ENCODE measurements around the gene RYR2. TPM values are rescaled to one million over a fixed set of nuclear protein-coding genes. Genes with fewer than 3 reads are reported as not detected.

Gene RYR2
- polyA plus RNA-seq, 1 of the 3 experiments (the other 2 are of a cell fraction): under 0.01 TPM

DNA sequence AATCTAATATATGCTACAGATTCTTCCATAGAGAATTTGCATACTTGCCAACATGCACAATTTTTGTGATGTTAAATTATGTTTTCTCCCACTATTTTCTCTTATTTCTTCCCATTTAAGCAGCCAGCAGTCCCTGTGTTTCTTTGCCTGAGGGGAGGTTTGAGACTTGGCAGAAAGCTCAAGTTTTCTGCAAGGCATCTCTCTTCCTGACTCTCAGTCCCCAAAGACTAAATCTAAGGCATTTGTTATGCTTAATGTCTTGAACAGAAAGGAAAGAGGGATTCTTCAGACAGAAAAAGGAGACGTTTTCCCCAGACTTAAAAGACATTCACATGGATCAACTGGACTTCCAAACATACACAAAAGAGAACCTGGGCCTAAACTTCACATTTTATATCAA, 354.4 kb downstream of the RYR2 start:
- no peaks in the 10 kb centered on the region for H3K79me2 ChIP-seq (ENCODE audit: insufficient read depth)
- no peaks in the 10 kb centered on the region for H3K9me2 ChIP-seq
- no peaks in the 10 kb centered on the region for H4K20me1 ChIP-seq (ENCODE audit: insufficient read depth)
- no peaks in the 10 kb centered on the region for H3F3A ChIP-seq (replicated peaks; ENCODE audit: insufficient read depth)
- CTCF ChIA-PET: interaction anchor here (0.6 to 1.1 kb wide), 2 partner anchors 9 to 425 kb away, joined by 3 read pairs; no protein-coding TSS in a partner anchor
- H3K9me3 ChIP-seq: no peaks in the 10 kb centered on the region
- no peaks in the 10 kb centered on the region; a peak in 1 of 4 replicates for H3K4me1 ChIP-seq (ENCODE audit: control insufficient read depth in 1 of 2, insufficient read depth in 2 of 2, low read depth in 1 of 2, low read length in 1 of 2)
- no peak overlapping the region for H2AFZ ChIP-seq (ENCODE audit: low read depth)
- H3K36me3 ChIP-seq (replicated peaks in 1 of 2; ENCODE audit: control insufficient read depth in 1 of 2, insufficient read depth in 2 of 2, low read length in 1 of 2): no peaks in the 10 kb centered on the region
- no peak overlapping the region for H3K4me2 ChIP-seq
- POLR2A ChIA-PET: no interaction called here
- no peaks in the 10 kb centered on the region for H3K27me3 ChIP-seq (ENCODE audit: insufficient read depth)
- DNase-seq: no peak
- TF ChIP-seq SIN3A (IDR thresholded peaks at IDR 0.05; ENCODE audit: borderline replicate concordance, low read depth, low read length) (no peak), CTCF (IDR thresholded peaks at IDR 0.05) (no peak), CHD2 (IDR thresholded peaks at IDR 0.05; ENCODE audit: low read length, partially characterized antibody) (no peak), MEF2A (IDR thresholded peaks at IDR 0.05; ENCODE audit: borderline replicate concordance, low read depth) (no peak), RCOR1 (IDR thresholded peaks at IDR 0.05; ENCODE audit: low read length) (no peak), TEAD4 (IDR thresholded peaks at IDR 0.05; ENCODE audit: borderline replicate concordance, insufficient read depth) (no peak), MXI1 (IDR thresholded peaks at IDR 0.05; ENCODE audit: low read depth, low read length) (no peak), NFIC (IDR thresholded peaks at IDR 0.05; ENCODE audit: borderline replicate concordance) (no peak), EZH2phosphoT487 (IDR thresholded peaks at IDR 0.05; ENCODE audit: borderline replicate concordance, low read depth) (no peak), MAX (IDR thresholded peaks at IDR 0.05; ENCODE audit: low read depth) (no peak), ELF1 (IDR thresholded peaks at IDR 0.05) (no peak), TCF12 (IDR thresholded peaks at IDR 0.05) (no peak), FOXJ3 (CRISPR knock-in tag; IDR thresholded peaks at IDR 0.05) (no peak), SMC3 (IDR thresholded peaks at IDR 0.05; ENCODE audit: low read depth, low read length) (no peak), GABPA (IDR thresholded peaks at IDR 0.05; ENCODE audit: low read depth) (no peak), NRF1 (IDR thresholded peaks at IDR 0.05; ENCODE audit: low read depth, low read length) (no peak), USF1 (IDR thresholded peaks at IDR 0.05; ENCODE audit: borderline replicate concordance, low read depth) (no peak), FOSL2 (IDR thresholded peaks at IDR 0.05; ENCODE audit: borderline replicate concordance, low read depth) (no peak), POLR2AphosphoS5 (IDR thresholded peaks at IDR 0.05; ENCODE audit: low read depth, low read length) (no peak)
- TF ChIP-seq, protein P1, sequence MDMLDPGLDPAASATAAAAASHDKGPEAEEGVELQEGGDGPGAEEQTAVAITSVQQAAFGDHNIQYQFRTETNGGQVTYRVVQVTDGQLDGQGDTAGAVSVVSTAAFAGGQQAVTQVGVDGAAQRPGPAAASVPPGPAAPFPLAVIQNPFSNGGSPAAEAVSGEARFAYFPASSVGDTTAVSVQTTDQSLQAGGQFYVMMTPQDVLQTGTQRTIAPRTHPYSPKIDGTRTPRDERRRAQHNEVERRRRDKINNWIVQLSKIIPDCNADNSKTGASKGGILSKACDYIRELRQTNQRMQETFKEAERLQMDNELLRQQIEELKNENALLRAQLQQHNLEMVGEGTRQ (IDR thresholded peaks at IDR 0.05; ENCODE audit: borderline replicate concordance, low read depth, low read length): no peak
- 9% methylated on average over 1 of the region's 1 CpG for WGBS (ENCODE audit: low lambda C conversion rate)
- H3K27ac ChIP-seq (ENCODE audit: low read depth in 2 of 2, low read length in 1 of 2): no peak overlapping the region
- no peak overlapping the region for H3K4me3 ChIP-seq (ENCODE audit: low read depth in 2 of 2, low read length in 1 of 2)
- no peak overlapping the region for H3K9ac ChIP-seq

Data from SK-N-SH (cell line).